SK-N-MC (cell line): ENCODE data around the gene VDAC1.

Source experiments
- EZH2 ChIP-seq: fragments of 200-600 bp; sonication (generic); IDR thresholded peaks from one replicate; pipeline ENCODE4 v1.6.1; 2017; ENCODE audit warnings: antibody characterized with exemption
- POLR2AphosphoS5 ChIP-seq: IDR thresholded peaks from 2 replicates; pipeline ENCODE4 v1.6.1; 2012; ENCODE audit warnings: mild to moderate bottlenecking, low read depth, low read length, borderline replicate concordance

GRCh38 chr5:134025786-134026185 lies 21.0 kb upstream of the VDAC1 start:
- TF ChIP-seq EZH2: no peak
- TF ChIP-seq POLR2AphosphoS5: no peak
